Lower leg skin (tissue), 3 donors: ENCODE data around the gene NELL1.

Source experiments
- POLR2A ChIP-seq, 2 donors: fragments of 450-650 bp; IDR thresholded peaks; one replicate each; pipeline ENCODE4 v1.6.1; 2016 to 2017; ENCODE audit warnings: antibody characterized with exemption in 2 of 2, mild to moderate bottlenecking in 1 of 2, moderate library complexity in 1 of 2
- TF ChIP-seq, protein P1 (sequence below), 3 donors: fragments of 450-650 bp; IDR thresholded peaks; one replicate each; pipeline ENCODE4 v1.5.1; 2016; ENCODE audit warnings: antibody characterized with exemption in 3 of 3, mild to moderate bottlenecking in 3 of 3, moderate library complexity in 2 of 3

DNA sequence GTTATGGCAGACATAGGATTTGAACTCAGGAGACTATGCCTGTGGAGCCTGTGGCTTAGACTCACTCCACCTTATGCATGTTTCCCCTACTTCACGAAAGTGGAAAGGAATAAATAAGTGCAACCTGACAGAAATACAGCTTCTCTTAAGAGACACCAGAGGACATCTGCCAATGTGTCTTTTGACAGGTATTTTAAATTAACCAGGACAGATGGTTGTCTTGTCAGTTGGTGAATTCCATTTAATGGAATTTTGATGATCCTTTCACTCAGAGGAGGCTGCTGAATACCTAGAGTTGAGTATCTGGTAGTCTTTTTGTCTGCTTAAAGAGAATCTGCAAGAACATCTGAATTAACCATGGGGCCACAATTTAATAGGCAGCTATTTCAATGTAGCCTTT is 46.1 kb downstream of the NELL1 start:
- TF ChIP-seq, protein P1, sequence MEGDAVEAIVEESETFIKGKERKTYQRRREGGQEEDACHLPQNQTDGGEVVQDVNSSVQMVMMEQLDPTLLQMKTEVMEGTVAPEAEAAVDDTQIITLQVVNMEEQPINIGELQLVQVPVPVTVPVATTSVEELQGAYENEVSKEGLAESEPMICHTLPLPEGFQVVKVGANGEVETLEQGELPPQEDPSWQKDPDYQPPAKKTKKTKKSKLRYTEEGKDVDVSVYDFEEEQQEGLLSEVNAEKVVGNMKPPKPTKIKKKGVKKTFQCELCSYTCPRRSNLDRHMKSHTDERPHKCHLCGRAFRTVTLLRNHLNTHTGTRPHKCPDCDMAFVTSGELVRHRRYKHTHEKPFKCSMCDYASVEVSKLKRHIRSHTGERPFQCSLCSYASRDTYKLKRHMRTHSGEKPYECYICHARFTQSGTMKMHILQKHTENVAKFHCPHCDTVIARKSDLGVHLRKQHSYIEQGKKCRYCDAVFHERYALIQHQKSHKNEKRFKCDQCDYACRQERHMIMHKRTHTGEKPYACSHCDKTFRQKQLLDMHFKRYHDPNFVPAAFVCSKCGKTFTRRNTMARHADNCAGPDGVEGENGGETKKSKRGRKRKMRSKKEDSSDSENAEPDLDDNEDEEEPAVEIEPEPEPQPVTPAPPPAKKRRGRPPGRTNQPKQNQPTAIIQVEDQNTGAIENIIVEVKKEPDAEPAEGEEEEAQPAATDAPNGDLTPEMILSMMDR (IDR thresholded peaks at IDR 0.05): no peak
- no peak for TF ChIP-seq POLR2A (IDR thresholded peaks at IDR 0.05)
